Measurements from ENCODE around the gene SDCBP2. TPM values are rescaled to one million over a fixed set of nuclear protein-coding genes. Genes with fewer than 3 reads are reported as not detected.

The SDCBP2 gene
- total RNA-seq = 4.0 and 4.3 TPM in 2 replicates

- DNase-seq (ENCODE audit: low read depth in 2 of 2) = no peak
Measured at GRCh38 chr20:1328680-1329330, at the start of gene SDCBP2. Gene SDCBP2 (minus strand): TSS chr20:1329139. CDS start chr20:1320416, 8,723 bp downstream.

GRCh38 chr20:1378735-1379125 is 49.8 kb upstream of the SDCBP2 start:
- no peak for DNase-seq (ENCODE audit: low read depth in 2 of 2)

DNA sequence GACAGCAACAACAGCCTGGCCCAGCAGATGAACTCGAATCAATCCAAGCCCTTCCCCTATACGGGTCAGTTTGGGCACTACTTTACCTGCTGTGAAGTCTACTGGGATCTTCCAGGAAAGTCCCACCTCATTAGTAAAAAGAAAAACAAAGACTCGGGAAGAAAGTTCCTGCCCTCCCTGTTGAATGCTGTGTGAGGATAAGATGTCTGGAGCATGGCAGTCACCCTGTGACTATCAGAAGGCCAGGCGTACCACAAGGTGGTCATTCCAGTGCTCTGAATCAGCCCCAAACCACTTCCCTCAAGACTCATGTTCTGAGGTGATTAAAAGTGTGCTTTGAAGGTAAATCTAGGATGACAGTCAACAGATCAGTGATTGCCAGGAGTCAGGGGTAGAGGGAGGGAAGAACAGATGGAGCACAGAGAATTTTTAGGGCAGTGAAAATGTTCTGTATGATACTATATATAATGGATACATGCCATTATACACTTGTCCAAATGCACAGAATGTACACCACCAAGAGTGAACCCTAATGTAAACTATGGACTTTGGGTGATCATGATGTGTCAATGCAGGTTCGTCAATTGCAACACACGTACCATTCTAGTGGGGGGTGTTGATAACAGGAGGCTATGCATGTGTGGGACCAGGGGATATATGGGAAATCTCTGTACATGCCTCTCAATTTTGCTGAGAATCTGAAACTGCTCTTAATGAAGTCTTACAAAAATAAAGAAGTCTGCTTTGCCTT is 49.2 kb upstream of the SDCBP2 start:
- DNase-seq (ENCODE audit: low read depth in 2 of 2) = peak in 1 of 2 donors; percentile 71

DNA sequence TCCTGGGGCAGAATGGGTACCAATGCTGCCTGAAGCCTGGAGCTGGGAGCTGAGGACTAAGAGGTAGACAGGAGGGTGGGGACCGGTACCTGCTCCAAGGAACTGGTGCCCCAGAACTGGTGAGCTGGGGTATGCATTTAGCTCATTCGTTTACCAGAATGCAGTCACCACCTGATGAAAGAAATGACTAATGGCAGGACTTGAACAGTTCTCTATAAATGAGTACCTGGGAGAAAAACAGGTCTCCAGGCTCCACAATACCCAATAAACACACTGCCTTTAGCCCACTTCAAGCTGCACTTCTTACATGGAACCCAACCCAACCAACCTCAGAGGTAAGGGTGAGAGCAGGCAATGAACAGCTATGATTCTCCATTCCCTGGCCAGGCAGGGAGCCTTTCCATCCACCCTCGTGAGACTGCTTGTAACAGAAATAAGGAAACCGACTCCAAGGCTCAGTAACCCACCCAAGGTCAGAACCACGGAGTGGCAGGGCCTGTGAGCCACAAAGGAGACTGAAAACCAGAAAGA is 48.5 kb upstream of the SDCBP2 start:
- DNase-seq (ENCODE audit: low read depth in 2 of 2) = peak in 1 of 2 donors; percentile 46

DNA sequence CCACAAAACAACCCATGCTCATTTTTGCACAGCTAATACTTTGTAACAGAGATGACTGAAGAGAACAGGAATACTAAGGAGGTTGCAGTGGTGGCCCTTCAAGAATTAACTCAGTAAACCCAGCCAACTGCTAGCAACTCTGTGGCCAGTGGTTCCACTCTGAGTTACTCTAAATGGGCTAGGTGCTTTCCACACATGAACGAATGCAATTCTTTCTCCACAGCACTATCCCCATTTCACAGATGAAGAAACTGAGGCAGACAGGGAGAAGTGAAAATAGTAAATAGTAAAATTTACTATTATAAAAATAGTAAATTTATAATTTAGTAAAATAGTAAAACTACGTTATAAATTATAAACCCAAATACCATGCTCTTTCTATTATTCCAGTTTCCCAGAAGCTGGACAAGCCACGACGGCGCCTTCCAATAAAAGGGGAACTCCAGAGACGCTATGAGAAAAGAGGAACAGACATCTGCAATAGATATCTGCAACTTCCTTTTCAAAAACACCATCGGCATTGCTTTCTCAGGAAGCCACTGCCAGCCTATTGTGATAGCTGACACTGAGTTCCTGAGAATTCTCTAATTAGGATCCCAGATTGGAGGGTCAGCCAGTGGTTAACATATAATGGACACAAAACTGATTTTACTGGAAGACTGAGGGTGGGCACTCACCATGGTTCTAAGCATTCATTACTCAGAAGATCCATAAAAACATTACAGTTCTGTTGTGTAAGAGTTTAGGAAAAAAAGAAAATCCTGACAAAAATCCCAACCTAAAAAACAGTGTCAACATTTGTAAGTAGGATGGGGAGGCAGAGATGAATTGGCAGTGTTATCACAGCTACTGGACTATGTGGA is 47.7 kb upstream of the SDCBP2 start:
- peak in 1 of 2 donors; percentile 80 for DNase-seq (ENCODE audit: low read depth in 2 of 2)

DNA sequence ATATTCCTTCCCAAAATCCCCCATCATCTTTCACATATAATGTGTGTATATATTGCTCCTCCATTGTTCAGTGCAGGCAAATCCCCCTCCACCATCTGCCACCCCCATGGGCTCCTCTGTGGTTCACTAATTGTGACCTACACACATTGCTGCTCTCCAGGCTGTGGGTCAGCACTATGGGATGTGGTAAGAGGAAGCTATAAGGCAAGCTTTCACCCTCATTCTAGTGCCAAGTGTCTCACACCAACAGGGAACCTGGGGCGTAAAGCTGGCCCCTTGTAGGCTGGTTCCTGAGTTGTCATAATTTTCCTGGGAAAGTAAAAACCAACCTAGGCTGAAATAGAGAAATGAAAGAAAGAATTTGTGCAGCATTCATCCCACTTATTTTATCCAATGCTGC is 47.1 kb upstream of the SDCBP2 start:
- no peak for DNase-seq (ENCODE audit: low read depth in 2 of 2)

DNA sequence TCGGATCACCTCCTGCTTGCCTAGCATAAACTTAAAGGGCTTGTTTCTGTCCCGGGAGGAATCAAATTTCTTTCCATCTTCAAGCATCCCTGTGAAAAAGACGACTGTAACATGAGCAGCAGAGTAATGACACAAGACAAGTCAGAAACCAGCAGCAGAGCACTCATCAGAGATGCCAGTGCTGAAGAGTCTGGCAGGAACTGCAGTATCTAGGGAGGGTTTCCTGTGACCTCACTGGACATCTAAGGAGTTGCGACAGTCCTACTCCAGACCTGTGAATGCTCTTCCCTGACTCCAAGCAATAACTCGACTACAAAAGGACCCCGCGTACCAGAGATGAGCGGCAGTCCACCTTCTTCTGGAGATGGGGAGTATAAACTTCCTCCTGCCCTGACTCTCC is 46.6 kb upstream of the SDCBP2 start:
- DNase-seq (ENCODE audit: low read depth in 2 of 2) = peak in 1 of 2 donors; percentile 70

DNA sequence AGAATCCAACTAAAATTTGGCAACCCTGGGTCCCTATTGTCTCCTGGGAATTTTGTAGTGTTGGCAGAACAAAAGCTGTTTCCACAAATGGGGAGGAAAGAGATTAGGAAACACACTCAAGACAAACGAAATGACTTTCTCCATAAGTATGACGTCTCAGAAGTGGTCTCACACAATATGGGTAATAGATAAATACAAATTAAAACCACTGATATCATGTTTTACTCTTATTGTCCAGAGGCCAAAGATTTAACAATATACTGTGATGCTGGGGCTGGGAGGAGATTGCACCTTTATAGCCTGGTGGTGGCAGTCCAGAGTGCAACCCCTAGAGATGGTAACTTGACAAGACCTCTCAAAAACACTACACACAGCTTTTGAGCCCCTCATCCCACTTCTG is 45.3 kb upstream of the SDCBP2 start:
- DNase-seq (ENCODE audit: low read depth in 2 of 2) = peak in 1 of 2 donors; percentile 55

DNA sequence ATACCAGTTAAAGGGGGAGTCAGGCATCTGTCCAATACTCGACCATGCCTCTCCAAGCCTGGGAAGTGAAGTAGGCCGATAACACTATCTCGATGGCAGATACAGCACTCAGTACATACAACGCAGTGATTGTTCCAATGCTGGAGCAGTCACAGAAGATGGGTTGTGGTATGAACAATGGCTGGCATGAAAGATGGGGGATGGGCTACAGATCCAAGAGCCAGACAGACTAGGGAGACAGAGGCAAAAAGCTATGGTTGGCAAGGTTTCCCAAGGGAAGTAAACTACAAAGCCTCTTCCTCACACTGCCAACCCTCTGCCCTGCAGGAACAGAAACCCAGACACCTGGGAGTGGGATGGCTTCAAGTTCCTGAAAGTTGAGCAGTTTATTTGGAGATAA is 44.7 kb upstream of the SDCBP2 start:
- DNase-seq (ENCODE audit: low read depth in 2 of 2) = peak in 1 of 2 donors; percentile 68

DNA sequence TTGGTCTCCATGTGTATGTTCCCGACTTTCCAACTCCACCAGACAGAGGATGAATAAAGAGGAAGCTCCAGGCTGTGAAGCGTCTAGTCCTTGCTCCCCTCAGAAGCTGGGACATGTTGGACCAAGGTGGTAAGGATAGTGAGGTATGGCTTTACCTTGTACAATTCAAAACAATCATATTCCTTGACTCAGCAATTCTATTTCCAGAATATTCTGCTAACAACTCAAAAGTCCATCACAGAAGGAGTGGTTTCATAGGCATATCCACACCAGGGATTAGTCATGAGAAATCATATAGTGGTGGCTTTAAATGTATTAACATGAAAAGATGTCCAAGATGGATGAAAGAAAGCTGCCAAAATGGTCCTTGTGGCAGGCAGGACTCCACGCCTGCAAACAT is 44.1 kb upstream of the SDCBP2 start:
- DNase-seq (ENCODE audit: low read depth in 2 of 2) = no peak

DNA sequence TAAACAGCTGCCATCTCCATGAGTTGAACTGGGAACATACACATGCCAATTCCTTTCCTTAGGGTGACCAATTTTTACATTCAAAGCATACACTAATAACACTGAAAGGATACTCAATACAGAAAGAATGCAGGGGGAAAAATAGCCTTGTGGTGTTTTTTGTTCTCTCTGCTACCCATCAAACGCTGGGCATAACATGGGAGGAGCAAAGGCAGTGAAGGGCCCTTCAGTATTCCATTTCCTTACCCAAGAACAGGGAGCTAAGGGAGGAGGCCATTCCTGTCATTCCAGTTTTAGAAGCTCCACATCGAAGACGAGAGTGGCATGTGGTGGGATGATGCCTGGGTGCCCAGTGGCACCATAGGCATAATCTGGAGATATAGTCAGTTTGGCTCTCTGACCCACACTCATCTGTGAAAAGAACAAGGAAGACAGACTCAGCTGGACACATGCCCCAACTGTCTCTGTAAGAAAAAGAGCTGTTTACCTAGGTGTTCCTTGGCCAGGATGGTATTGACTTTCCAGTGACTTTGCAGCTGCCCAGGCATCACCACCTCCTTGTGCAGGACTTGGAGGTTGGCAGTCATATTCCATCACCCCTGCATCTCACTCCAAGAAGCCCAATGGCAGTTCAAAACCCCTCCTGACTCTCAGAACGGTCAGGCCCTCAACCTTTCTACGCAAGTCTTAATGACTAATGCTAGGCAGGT is 43.0 kb upstream of the SDCBP2 start:
- no peak for DNase-seq (ENCODE audit: low read depth in 2 of 2)

DNA sequence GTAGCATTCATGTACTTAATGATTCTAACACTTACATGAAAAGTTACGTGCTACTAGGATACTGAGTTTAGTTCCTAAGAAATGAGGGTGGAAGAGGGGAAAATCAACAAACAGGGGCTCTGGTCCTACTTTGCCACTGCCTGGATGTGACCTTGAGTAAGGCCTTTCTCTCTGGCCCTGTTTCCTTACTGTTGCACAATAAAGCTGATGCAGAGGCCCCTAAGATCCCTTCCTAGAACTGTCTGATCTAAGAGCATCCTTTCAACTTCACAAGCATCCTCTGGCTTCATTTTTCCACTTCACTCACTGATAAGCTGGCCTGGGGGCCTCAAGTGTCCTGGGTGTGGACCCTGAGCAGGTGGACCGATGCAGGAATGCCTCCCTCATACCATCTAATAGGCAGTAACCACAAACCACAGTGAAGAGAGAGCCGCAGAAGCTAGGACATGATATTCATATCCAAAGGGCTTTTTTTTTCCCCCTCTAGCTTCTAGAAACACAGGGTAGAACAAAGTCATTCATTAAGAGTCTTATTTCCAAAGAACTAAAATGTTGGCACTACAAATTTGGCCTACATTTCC is 42.4 kb upstream of the SDCBP2 start:
- DNase-seq (ENCODE audit: low read depth in 2 of 2) = no peak

GRCh38 chr20:1370548-1371110 is 41.7 kb upstream of the SDCBP2 start:
- no peak for DNase-seq (ENCODE audit: low read depth in 2 of 2)

DNA sequence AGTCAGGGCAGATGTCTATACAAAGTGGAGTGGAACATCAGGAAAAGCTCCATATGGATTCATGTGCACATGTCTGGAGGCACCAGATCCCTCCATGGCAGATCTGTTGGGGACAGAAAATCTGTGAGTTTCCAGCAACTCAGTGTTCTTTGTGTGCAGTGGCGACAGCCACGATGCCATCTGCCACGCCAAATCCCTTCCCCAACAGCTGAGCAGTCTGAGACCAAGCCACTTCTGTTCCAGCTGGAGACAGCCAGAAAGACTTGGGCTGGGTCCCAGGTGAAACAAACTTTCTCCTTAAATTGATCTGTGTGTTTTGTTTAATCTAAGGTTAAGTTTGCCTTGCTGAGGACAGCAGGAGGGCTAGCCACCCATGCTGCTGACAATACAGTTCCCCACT is 41.0 kb upstream of the SDCBP2 start:
- DNase-seq (ENCODE audit: low read depth in 2 of 2) = no peak

DNA sequence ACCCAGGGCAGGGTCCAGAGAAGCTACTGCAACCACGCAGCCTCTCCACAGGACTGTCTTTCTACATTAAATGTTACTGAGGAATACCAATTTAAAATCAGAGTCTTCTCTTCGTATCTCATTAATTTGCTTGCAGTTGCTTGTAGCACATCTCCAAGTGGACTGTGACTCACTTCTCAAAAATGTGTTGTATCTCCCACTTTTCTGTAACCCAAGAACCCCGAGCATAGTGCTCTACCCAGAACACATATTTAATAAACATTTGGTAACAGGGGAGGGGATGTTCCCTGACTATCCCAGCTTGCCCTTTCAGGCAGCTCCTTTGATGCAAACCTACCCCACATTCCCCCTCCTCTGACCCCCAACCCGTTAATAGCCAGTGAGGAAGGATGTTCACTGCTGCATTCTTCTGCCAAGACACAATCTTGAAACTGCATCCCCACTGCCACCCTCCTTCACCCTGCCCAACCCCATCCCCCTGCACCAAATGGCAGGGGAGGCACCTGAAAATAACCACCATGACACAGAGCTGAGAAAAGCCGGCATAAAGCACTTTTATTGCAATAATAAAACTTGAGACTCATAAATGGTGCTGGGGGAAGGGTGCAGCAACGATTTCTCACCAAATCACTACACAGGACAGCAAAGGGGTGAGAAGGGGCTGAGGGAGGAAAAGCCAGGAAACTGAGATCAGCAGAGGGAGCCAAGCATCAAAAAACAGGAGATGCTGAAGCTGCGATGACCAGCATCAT is 39.7 kb upstream of the SDCBP2 start:
- DNase-seq (ENCODE audit: low read depth in 2 of 2) = no peak

DNA sequence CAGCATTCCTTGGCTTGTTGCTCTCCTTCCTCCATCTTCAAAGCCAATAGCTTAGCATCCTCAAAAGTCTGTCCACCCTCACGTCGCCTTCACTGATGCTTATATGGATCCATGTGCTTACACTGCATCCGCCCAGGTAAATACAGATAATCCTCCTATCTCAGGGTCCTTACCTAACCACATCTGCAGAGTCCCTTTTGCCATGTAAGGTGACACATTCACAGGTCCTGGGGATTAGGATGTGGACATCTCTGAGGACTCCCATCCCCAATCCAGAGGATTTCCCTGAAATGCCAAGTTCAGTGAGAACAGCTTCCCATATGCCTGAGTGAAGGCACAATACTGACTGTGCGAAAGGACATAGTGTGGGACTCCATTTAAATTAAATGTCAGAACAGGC is 38.5 kb upstream of the SDCBP2 start:
- DNase-seq (ENCODE audit: low read depth in 2 of 2) = no peak

DNA sequence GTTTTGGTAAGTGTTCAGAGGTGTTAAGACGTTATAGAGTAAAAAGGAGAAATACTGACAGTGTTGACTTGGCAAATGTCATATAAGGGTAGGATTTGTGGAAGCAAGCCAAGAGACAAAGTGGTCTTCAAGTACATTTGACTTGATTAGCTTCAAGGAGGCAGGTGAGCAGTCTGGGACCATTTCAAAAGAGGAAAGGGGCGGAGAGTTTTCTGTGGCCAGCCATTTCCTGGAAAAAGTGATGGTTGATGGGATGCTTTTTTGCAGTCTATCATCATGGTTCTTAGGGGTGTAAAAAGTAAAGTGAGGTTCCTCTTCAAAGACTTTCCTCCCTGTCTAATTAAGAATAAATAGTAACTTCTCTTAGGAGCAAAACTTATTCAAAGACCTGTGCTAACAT is 35.2 kb upstream of the SDCBP2 start:
- no peak for DNase-seq (ENCODE audit: low read depth in 2 of 2)

DNA sequence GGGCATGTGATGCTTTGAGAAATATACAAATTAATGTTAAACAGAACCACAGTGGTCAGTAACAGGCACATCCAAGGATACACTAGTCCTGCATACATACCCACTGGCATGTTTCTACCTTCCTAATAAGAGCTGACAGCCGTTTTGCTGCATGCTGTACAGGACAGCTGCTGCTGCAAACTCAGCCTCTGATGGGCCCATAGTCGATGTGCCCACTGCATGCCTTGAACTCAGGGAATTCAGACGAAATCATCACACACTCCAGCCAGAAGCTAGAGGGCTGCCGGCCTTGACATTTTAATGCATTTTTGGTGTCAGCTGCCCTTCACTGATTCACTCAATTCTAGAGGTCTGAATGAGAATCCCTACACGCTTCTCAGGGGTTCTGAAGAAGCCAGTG is 34.6 kb upstream of the SDCBP2 start:
- no peak for DNase-seq (ENCODE audit: low read depth in 2 of 2)

DNA sequence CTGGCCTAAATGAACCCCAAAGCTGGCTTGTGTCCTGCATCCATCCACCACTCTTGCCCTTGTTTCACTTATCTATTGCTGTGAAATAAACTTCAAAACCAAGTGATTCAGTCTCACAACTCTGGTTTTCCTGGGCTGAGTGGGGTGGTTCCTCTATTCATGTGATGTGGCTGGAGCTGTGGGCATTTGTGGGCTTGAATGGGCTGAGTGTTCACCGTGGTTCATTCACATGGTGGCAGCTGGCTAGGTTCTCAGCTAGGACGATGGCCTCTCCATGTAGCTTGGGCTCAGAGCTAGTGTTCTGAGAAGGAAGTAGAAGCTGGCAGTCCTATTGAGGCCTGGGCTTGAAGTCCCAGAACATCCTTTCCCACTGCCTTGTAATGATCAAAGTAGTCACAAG is 33.5 kb upstream of the SDCBP2 start:
- no peak for DNase-seq (ENCODE audit: low read depth in 2 of 2)

Data from dermis microvascular lymphatic vessel endothelial cell (primary cell).